Right cardiac atrium (tissue), 5 donors: Measurements from ENCODE around the gene SCGB1C2. TPM values are rescaled to one million over a fixed set of nuclear protein-coding genes. Genes with fewer than 3 reads are reported as not detected.

ENCODE experiments used
- ATAC-seq, 2 donors: fragments of 200-7000 bp; cut with Tn5 transposase; one replicate each; pipeline versions ENCODE4 v1.8.0 to v1.9.1; 2020; ENCODE audit warnings: moderate library complexity in 2 of 2, mild to moderate bottlenecking in 1 of 2
- DNase-seq, 3 donors: peaks; one replicate each; pipeline ENCODE4 v3.0.0-alpha.2; 2020
- H3K27ac ChIP-seq: one replicate; pipeline ENCODE4 v1.5.1; 2013; ENCODE audit warnings: mild to moderate bottlenecking, low read length, control low read depth, moderate library complexity
- H3K27me3 ChIP-seq: one replicate; pipeline ENCODE4 v1.6.1; 2013; ENCODE audit not compliant: control insufficient read depth, insufficient read depth
- H3K4me1 ChIP-seq: one replicate; pipeline ENCODE4 v1.6.1; 2013; ENCODE audit warnings: low read length; ENCODE audit not compliant: control insufficient read depth, insufficient read depth
- H3K4me3 ChIP-seq: one replicate; pipeline ENCODE4 v1.5.1; 2013; ENCODE audit warnings: low read length, control low read depth
- H3K9me3 ChIP-seq: one replicate; pipeline ENCODE4 v1.6.1; 2013; ENCODE audit warnings: low read length; ENCODE audit not compliant: control insufficient read depth
- WGBS: extraction: QIAGEN DNeasy Blood & Tissue Kit; methylation state at CpG from one replicate; pipeline ENCODE4 v1.1.7; 2013; 5-methylcytosine and 5-hydroxymethylcytosine counted together
- intact Hi-C, 4 donors: fragments of 100-400 bp; cut with DNase I; formaldehyde crosslinking; loops; one replicate each; pipeline versions ENCODE4 v1.11.0 to v1.14.0; 2022 to 2023
- polyA plus RNA-seq: library from polyadenylated mRNA; stranded (reverse); fragments of 200-250 nt; gene quantifications from one replicate; pipeline ENCODE4 v1.2.3, GENCODE V29; 2013
- total RNA-seq, 4 donors: library from RNA; stranded (reverse); fragmentation: NEBNext Ultra II Directional; extraction: Animal tissue kit (Norgen Biotek cat#: 25700); gene quantifications; one replicate each; pipeline ENCODE4 v1.2.1, GENCODE V29; 2021
- donor health status: healthy with polysubstance abuse.
- donor health status: DM: no; HTN: yes; CAD: no.
- donor health status: DM: no; HTN: no; CAD: no.
- donor health status: DM: no; HTN: yes; CAD: no; lungs with severe emphysema.
- donor health status: DM: yes; HTN: yes; CAD: no.

Gene SCGB1C2
- total and polyA plus RNA-seq, 5 donors: not detected

DNA sequence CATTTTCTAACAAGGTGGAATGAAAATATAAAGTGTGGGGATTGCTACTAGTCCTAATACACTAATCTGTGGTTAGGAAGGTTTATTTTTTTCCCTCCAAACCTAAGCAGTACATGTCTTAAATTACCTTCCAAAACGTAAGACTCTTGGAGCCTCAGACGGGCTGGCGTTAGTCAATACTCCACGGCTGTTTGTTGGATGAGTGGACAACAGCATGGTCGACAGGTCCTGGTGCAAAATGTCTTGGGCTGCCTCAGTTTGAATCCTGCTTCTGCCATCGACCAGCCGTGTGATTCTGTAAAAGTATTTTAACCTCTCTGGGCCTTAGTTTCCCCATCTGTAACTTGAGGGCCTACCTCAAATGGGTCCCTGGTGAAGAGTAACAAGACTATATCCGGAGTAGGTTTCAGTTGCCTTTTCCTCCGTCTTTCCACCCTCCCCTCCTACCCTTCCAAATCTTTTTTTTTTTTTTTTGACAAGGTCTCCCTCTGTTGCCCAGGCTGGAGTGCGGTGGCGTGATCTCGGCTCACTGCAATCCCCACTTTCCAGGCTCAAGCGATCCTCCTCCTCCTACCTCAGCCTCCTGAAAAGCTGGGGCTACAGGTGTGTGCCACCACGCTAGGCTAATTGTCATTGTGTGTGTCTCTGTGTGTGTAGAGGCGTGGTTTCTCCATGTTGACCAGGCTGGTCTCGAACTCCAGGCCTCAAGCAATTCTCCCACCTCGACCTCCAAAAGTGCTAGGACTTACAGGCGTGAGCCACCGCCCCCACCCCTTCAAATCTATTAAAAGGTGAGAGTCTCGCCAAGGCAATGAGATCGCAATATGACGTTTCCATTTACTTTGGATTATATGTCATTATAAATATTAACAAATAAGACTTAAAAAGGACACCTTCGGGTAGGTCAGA is 5.8 kb downstream of the SCGB1C2 start:
- 76% methylated on average over 23 of the region's 23 CpGs for WGBS
- ATAC-seq: no peak
- no peaks in the 10 kb centered on the region for H3K27me3 ChIP-seq
- intact Hi-C loops: no loop called here
- DNase-seq: peak in 1 of 3 donors; percentile 22
- no peaks in the 10 kb centered on the region for H3K4me1 ChIP-seq
- no peak overlapping the region for H3K27ac ChIP-seq
- no peaks in the 10 kb centered on the region for H3K9me3 ChIP-seq
- H3K4me3 ChIP-seq: no peak overlapping the region

DNA sequence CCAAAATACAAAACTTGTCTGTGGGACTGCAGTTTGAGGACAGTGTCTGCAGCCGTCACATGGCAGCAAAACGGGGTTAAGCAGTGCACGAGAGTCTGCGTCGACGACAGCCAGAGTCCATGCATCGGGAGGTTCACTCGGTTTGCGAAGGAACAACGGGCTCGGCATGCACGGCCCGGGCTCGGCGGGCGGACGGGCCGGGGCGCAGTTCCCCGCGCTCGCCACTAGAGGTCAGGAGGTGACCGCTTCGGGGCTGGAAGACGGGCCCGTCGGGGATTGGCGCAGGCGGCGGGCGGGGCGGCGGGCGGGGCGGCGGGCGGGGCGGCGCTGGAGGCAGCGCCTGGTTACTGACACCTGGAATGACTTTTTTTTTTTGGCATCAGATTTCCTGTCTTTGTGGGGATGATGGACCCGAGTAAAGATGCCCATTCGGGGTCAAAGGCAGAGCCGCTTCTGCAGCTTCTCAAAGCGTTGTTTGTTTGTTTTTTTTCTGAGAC is 6.5 kb downstream of the SCGB1C2 start:
- intact Hi-C loops: no loop called here
- ATAC-seq (peak; percentile 82 to 87), DNase-seq (peak; percentile 81 to 93 (median 90))
- no peaks in the 10 kb centered on the region for H3K9me3 ChIP-seq
- H3K27me3 ChIP-seq: no peaks in the 10 kb centered on the region
- no peak overlapping the region for H3K27ac ChIP-seq
- H3K4me1 ChIP-seq: no peaks in the 10 kb centered on the region
- 4% methylated on average over 44 of the region's 44 CpGs for WGBS
- no peak overlapping the region for H3K4me3 ChIP-seq

DNA sequence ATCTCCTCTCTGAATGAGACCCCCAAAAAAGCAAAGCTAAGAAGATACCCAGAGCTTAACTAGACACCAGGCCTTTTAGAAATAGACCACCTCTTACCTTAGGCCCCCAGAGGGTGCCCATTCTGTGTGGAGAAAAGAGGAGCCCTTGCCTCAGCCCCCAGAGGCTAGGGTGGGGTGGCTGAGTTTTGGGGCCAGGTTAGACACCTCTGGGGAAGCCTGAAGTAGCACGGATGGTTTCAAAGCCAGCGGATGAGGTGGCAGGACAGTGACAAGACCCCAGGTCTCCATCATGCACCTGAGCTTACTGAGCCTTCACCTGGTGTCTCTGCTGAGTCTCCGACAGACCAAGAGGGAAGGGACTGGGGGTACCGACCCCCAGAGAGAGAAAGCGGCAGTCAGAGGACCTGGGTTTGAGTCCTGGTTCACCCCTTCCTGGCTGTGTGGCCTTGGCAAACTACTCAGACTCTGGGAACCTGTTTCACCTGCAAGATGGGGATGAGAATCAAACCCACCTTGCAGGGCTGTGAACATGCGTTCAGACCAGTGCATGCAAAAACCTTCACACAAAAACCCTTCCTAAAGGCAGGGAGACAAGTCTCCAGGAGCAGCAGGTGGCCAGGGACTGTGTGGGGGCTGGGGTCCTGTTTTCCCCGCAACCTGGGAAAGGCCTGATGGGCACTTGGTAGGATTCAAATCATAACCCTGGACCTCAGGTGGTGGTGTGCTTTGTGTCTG is 7.7 kb downstream of the SCGB1C2 start:
- H3K27me3 ChIP-seq: no peaks in the 10 kb centered on the region
- DNase-seq (peak in 1 of 3 donors; percentile 24), ATAC-seq (no peak)
- intact Hi-C loops: no loop called here
- no peaks in the 10 kb centered on the region for H3K9me3 ChIP-seq
- no peaks in the 10 kb centered on the region for H3K4me1 ChIP-seq
- 75% methylated on average over 7 of the region's 7 CpGs for WGBS
- H3K4me3 ChIP-seq: no peak overlapping the region
- H3K27ac ChIP-seq: no peak overlapping the region

DNA sequence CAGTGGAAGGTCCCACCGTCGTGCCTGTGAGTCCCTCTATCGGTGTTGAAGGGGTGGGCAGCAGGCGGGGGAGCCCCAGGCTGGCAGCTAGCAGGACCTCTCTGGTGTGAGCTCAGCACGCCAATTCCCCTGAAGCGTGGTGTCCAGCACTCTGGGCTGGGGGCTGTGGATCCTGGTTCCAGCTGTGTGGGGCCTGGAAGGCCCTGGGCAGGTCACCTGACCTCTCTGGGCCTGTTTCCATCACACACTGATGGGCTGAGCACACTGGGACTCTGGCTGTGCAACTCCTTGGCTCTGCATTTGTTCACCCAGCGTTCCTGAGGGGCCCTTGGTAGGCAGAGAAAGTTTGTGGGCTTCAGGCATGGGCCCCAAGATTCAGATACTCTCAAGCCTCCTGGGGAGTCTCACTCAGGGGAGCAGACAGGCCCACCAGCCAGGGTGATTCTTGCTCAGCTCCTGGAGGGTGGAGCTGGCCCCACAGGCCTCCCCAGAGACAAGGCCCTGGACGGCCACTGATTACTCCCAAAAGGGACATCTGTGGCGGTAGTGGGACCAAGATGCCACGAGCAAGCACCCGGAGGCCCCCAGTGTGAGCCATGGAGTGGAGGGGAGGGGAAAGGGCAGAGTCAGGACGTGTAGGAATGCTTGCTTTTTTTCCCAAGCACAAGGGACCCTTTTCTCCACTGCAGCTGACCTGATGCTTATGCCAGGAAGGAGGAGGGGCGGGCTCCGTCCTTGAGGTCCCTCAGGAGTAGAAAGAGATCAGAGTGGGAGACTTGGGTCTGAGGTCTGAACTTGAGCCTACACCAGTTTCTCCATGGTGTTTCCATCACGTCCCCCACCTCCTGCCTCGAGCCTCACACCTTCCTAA is 8.5 kb downstream of the SCGB1C2 start:
- peak; percentile 6 to 27 for ATAC-seq
- 73% methylated on average over 16 of the region's 16 CpGs for WGBS

DNA sequence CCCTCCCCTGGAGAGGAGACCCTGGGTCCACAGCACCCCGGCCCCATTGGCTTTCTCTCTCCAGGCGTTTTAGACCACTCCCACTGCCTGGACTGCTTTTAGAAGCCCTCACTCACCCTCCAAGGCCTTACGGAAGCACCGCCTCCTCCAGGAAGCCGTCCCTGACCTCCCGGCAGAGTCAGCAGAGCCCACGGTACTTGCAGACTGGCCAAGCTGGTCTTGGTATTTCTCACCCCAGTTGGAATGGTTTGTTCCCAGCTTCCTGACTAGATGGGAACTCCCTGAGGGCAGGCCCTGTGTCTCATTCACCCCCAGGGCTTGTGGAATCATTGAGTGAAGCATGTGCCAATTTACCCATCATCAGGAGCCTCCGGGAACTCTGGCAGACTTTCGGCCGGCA is 9.2 kb downstream of the SCGB1C2 start:
- DNase-seq: peak in 1 of 3 donors; percentile 24
- Histone ChIP-seq H3K4me3 (no peak overlapping the region), H3K4me1 (no peaks in the 10 kb centered on the region), H3K27me3 (no peaks in the 10 kb centered on the region), H3K27ac (no peak overlapping the region), H3K9me3 (no peaks in the 10 kb centered on the region)
- intact Hi-C loops: no loop called here
- no peak for ATAC-seq
- WGBS: 84% methylated on average over 10 of the region's 10 CpGs

More for the DNA sequence above, 8.5 kb downstream of the SCGB1C2 start:
- H3K4me1 ChIP-seq: no peaks in the 10 kb centered on the region
- no peak overlapping the region for H3K4me3 ChIP-seq
- no peaks in the 10 kb centered on the region for H3K9me3 ChIP-seq
- DNase-seq: peak in 2 of 3 donors; percentile 55 to 57
- no peaks in the 10 kb centered on the region for H3K27me3 ChIP-seq
- no peak overlapping the region for H3K27ac ChIP-seq
- intact Hi-C loops: no loop called here

DNA sequence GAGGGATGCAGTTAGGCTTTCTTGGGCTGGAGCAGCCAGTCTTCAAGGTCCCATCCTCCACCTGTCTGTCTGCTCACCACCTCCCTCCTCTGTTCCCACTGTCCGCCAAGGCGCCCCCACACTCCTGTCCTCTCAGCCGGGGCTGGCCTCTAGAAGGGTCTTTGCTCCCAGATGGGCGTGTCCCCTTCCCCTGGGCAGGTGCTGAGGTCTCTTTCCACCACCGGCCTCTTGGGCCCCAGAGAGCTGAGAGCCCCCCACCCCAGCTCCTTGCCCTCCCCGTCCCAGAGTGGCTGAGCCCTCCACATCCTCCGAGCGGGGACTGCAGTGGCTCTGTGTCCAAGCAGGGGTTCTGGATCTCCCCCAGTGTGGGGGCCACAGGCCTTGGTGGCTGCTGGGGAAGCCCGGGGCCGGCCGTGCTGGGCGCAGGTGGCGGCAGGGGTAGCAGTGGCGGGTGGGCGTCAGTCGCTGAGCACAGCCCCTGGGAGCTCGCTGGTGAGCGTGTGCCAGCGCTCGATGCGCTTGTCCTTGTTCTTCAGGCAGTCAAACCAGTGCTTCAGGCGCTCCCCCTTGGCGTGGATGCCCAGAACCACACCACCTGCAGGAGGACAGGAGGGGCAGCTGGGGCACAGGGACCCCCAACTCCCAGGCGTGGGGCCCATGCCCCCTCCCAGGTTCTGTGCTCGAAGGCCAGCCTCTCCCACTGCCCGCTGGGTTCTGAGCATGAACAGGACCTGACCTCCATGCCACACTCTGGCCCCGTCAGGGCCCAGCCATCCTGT is 9.8 kb downstream of the SCGB1C2 start:
- intact Hi-C loops: no loop called here
- DNase-seq: peak in 2 of 3 donors; percentile 25 to 46
- Histone ChIP-seq H3K9me3 (no peaks in the 10 kb centered on the region), H3K4me3 (no peak overlapping the region), H3K27me3 (no peaks in the 10 kb centered on the region), H3K27ac (no peak overlapping the region), H3K4me1 (no peaks in the 10 kb centered on the region)
- ATAC-seq: no peak
- 92% methylated on average over 27 of the region's 27 CpGs for WGBS

DNA sequence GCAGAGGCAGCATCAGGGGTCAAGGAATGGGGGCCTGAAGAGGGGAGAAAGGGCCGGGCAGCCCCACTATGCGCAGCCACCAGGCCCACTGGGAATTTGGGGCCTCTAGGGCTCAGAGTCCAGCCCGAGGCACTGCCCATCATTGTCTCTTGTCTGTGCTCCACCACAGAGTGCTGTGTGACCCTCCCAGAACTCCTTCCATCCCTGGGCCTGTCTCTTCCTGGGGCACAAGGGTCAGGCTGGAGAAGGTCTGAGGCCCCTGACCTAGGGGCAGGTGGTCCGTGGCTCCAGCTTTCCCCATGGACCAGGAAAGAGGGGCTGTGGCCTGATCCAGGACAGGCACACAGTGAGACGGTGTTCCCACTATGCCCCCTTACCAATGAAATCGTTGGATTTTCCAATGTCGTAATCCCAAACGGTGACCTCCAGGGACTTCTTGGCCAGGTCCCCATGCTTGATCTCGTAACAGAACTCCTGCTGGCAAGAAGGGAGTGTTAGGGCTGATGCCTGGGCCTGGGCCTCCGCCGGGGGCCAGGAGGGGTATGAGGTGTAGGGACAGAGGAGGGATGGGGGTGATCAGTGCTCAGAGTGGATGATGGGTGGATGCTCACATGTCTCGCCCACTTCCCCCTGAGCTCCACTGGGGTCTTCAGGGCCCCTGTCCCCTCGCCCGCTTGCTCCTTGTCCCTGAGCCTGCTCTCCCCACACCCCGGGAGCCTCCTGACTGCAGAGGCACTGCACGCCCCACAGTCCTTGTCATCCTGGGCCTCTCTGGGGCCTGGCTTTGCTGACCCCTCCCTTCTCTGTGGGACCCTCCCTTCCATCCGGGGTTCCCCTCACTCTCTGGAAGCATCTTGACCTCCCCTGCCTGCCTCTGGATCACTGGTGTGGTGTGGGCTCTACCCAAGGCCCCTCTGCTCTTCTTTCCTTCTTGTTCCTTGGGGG is 10.7 kb downstream of the SCGB1C2 start:
- ATAC-seq (no peak), DNase-seq (peak in 2 of 3 donors; percentile 10 to 32)
- H3K4me1 ChIP-seq: no peaks in the 10 kb centered on the region
- H3K9me3 ChIP-seq: no peaks in the 10 kb centered on the region
- no peaks in the 10 kb centered on the region for H3K27me3 ChIP-seq
- 90% methylated on average over 17 of the region's 17 CpGs for WGBS
- H3K27ac ChIP-seq: no peak overlapping the region
- intact Hi-C loops: no loop called here
- H3K4me3 ChIP-seq: no peak overlapping the region

DNA sequence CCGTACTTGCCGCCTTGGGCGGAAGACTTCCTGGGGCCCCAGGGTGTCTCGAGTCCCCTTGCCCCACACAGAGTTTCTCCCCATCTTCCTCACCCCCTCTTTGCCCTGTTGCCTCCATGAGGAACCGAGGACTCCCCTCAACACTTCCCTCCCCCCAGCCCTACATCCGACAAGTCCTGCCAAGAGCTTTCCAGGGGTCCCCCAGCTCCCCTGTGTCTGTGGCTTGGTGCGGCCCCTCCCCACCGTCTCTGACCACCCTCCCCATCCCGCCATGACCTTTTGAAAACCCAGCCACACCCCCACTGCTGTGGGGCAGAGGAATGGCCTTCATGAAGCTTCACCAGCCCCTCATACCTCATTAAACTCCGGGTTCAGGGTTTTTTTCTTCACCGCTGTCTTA is 11.4 kb downstream of the SCGB1C2 start:
- H3K9me3 ChIP-seq: no peaks in the 10 kb centered on the region
- no peak overlapping the region for H3K4me3 ChIP-seq
- no peak for ATAC-seq
- 81% methylated on average over 10 of the region's 11 CpGs for WGBS
- H3K4me1 ChIP-seq: no peaks in the 10 kb centered on the region
- H3K27me3 ChIP-seq: no peaks in the 10 kb centered on the region
- intact Hi-C loops: no loop called here
- no peak overlapping the region for H3K27ac ChIP-seq
- peak in 2 of 3 donors; percentile 2 to 39 for DNase-seq

DNA sequence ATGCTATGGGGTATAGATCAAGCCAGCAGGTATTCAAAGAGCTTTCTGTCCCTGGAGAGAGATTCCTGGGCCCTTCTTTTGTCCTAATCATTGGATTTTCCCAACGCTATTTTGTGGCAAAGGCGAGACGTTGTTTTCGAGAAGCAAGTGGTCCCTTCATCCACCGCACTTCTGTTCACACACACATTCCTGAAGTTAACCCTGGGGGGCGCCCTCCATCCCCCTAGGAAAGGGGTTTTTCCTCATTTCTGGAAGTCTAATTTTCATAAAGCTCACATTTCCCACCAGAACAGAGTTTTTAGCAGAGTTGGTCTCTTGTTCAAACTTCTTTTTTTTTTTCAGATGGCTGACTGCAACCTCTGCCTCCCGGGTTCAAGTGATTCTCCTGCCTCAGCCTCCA is 11.9 kb downstream of the SCGB1C2 start:
- peak in 1 of 3 donors; percentile 24 for DNase-seq
- 86% methylated on average over 7 of the region's 7 CpGs for WGBS
- intact Hi-C loops: no loop called here

More for the DNA sequence above, 11.9 kb downstream of the SCGB1C2 start:
- Histone ChIP-seq H3K4me1 (no peaks in the 10 kb centered on the region), H3K9me3 (no peaks in the 10 kb centered on the region), H3K4me3 (no peak overlapping the region), H3K27ac (no peak overlapping the region), H3K27me3 (no peaks in the 10 kb centered on the region)
- no peak for ATAC-seq
